Urothelium cell line (cell line): ENCODE results near the gene MCRIP1.

ENCODE experiments used
- DNase-seq: peaks from one replicate; pipeline ENCODE4 v3.0.0; 2011; ENCODE audit warnings: low spot score, mixed read lengths
- FAIRE-seq: peaks from 2 replicates; lab custom pipeline; 2011; peaks lifted over from hg19 to GRCh38; lab: Jason Lieb, UNC

MCRIP1 gene

GRCh38 chr17:81807210-81807719, 25.8 kb downstream of the MCRIP1 start:
- FAIRE-seq (peak; percentile 30), DNase-seq (no peak)

DNA sequence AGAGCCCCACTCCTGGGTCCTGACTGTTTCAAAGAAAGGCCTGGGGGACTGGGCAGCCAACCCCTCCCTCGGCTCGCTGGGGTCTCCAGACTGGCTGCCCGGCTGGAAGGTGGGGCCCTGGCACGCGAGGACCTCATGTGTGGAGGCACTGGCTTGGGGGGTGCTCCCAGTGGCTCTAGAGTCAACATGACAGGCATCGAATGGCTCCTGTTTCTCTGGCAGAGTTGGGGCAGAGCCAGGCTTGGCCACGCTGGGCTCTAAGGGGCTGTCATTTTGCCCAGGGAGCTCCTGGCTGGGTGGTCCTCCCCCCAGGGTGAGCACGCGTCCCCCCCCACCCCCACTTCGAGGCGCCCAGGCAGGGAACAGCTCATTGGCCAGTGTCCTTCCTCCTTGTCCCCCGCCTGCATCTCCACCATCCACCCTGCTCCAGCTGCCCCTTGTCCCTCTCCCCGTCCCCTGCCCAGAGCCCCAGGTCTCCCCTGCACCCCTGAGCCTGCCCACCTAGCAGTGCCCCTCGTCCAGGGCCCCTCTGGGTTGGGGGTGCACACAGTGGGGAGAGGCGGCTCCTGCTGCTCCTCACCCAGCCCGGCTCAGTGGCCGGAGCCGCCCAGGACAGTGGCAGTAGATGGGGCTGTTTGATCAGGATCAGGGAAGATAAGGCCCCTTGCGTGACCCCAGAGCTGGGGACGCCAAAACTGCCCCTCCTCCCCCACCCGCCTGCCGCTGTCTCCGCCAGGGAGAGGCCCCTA, 26.5 kb downstream of the MCRIP1 start:
- DNase-seq (no peak), FAIRE-seq (no peak)

DNA sequence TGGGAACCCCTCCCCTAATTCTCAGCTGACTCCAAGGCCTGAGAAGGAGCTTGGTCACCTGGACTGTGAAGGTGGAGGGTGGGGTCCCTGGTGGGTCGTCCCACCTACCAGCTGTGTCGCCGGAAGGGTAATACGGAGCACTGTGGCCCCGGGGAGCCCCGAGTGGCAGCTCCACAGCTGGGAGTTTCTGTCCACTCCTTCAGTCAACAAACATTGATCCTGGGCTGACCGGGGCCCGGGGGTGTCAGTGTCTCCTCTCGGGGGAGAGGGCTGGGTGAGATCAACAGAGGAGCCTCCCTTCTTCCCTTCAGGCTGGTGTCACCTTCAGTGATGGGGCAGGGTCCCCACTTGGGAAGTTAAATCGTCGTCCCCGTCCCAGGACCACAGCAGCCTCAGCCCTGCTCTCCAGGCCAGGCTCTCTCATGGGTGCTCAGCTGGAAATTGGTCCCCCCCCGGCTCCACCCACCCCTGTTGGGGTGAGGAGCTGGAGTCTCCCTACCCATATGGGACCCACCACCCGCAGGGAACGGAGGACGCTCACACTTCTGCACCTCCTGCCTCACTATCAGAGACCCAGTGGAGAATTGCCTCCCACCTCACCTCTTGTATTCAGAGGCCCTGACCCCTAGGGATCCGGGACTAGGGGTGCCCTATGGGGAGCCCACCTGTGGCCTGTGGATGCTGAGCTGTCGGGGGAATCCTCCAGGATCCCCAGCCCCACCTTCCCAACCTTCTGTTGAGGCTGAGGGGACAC, 27.2 kb downstream of the MCRIP1 start:
- DNase-seq: no peak
- FAIRE-seq: no peak

DNA sequence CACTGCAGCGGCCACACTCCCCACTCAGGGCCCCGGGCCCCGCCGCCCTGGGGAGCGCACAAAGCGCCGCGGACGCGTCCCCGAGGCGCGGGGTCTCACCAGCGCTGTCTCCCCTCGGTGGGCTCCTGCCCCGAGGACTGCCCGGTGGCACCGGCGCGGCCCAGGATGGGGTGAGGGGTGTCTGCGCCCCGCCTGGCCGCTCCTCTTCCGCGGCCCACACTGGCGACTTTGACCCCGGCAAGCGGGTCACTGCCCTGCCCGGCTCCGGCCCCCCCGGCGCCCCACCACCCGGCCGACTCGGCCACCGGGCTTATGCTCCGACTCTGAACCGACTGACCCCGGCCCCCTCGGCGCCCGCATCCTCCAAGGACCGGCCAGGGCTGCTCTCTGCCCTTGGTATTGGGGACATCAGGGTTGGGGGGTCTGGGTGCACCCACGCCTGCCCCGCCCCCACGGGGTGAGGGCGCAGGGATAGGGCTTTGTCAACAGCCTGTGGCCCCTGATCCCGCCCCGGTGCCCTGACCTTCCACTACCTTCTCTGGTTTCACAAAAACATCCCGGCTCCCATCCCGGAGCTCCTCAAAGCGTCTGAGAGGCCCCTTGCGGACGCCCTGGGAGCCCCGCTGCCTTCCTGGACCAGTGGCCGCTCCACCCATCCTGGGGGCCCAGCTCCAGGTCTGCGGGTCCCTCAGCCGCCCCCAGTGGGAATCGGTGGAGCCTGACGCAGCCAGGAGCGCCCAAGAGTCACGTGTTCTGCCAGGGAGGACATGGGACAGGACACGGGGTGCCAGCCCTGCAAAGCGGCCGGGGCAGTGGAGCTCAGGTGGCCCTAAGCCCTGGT, 28.3 kb downstream of the MCRIP1 start:
- DNase-seq: no peak

DNA sequence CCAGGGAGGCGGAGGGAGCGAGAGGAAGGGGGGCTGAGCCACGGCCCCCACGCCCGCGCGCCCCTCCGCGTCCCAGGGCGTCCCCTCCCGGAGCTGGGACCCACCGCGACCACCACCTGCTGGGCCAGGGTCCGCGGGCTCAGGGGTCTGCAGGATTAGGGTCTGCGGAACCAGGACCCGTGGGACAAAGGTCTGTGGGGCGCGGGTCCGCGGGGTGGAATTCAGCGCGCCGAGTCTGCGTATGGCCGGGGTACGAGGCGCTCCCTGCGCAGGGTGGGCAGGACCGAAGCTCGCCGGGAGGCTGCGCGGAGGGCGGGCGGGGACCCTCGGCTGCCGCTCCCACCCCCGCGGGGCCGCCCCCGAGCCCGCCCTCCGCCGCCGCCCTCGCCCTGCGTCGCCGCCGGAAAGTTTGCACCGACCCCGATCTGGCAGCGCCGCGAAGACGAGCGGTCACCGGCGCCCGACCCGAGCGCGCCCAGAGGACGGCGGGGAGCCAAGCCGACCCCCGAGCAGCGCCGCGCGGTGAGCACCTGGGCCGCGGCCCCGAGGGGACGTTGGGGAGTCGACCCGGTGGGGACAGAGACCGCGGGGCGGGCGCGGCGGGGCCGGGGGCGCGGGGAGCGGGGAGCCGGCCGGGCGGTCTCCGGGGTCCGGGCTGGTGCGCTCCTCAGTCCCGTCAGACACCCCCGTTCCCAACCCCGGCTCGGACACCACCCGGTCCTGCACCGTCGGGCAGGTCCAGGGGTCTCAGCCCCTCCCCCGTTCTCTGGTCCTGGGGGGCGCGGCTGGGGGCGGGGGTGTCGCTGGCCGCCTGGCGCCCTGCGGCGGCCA, 29.1 kb downstream of the MCRIP1 start, which contains the start of gene GCGR:
GCGR (plus strand) TSS at position 423 of the 831 bp plus-strand sequence. CDS start 4,869 bp downstream, outside the sequence.
- FAIRE-seq (no peak), DNase-seq (no peak)

More for the DNA sequence above, 28.3 kb downstream of the MCRIP1 start:
- no peak for FAIRE-seq

GRCh38 chr17:81802856-81803643, 30.0 kb downstream of the MCRIP1 start:
- DNase-seq (no peak), FAIRE-seq (peak; percentile 37)

GRCh38 chr17:81802048-81802758, 30.9 kb downstream of the MCRIP1 start:
- no peak for FAIRE-seq
- no peak for DNase-seq

DNA sequence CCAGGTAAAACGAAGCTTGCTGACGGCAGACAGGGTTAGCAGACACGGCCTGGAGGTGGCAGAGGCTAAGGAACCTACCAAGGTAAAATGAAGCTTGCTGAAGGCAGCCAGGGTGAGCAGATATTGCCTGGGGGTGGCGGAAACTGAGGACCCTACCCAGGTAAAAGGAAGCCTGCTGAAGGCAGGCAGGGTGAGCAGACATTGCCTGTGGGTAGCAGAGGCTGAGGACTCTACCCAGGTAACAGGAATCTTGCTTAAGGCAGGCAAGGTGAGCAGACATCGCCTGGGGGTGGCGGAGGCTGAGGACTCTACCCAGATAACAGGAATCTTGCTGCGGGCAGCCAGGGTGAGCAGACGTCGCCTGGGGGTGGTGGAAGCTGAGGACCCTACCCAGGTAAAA, 31.8 kb downstream of the MCRIP1 start:
- DNase-seq: no peak
- FAIRE-seq: no peak

- FAIRE-seq (no peak), DNase-seq (no peak)
Observed at GRCh38 chr17:81794509-81794908, 38.6 kb downstream of the MCRIP1 start.

- FAIRE-seq: no peak
- DNase-seq: no peak
Observed at GRCh38 chr17:81794074-81794476, 39.0 kb downstream of the MCRIP1 start.

- DNase-seq (no peak), FAIRE-seq (no peak)
Observed at GRCh38 chr17:81792675-81793615, 40.1 kb downstream of the MCRIP1 start.
